GM23338 (cell line): ENCODE measurements around the gene OASL. TPM values are rescaled to one million over a fixed set of nuclear protein-coding genes. Genes with fewer than 3 reads are reported as not detected.

ENCODE experiments used
- ATAC-seq: fragments of 200-7000 bp; cut with Tn5 transposase; 3 replicates; pipeline ENCODE4 v1.9.1; 2020
- DNase-seq: peaks from one replicate; pipeline ENCODE4 v3.0.0-alpha.2; 2015; ENCODE audit warnings: low spot score
- H2AFZ ChIP-seq: fragments of 200-600 bp; sonication (generic); 2 replicates; pipeline ENCODE4 v1.8.0; 2016; ENCODE audit warnings: antibody characterized with exemption, mild to moderate bottlenecking, moderate library complexity
- H3F3A ChIP-seq: fragments of 200-600 bp; sonication (generic); replicated peaks from 2 replicates; pipeline ENCODE4 v1.8.0; 2017; ENCODE audit warnings: antibody characterized with exemption, mixed run types, low read depth
- H3K27ac ChIP-seq: fragments of 200-600 bp; sonication (generic); 2 replicates; pipeline ENCODE4 v1.6.1; 2016; ENCODE audit warnings: low read depth
- H3K27me3 ChIP-seq: fragments of 200-600 bp; sonication (generic); 2 replicates; pipeline ENCODE4 v1.8.0; 2016; ENCODE audit warnings: mild to moderate bottlenecking, mixed run types, moderate library complexity; ENCODE audit not compliant: insufficient read depth
- H3K36me3 ChIP-seq: fragments of 200-600 bp; sonication (generic); 2 replicates; pipeline ENCODE4 v1.8.0; 2016; ENCODE audit warnings: mild to moderate bottlenecking; ENCODE audit not compliant: insufficient read depth
- H3K4me1 ChIP-seq: fragments of 200-600 bp; sonication (generic); 2 replicates; pipeline ENCODE4 v1.8.0; 2016; ENCODE audit warnings: mild to moderate bottlenecking, moderate library complexity; ENCODE audit not compliant: insufficient read depth
- H3K4me2 ChIP-seq: fragments of 200-600 bp; sonication (generic); 2 replicates; pipeline ENCODE4 v1.7.1; 2017; ENCODE audit warnings: mixed run types
- H3K4me3 ChIP-seq: fragments of 200-600 bp; sonication (generic); 2 replicates; pipeline ENCODE4 v1.6.1; 2016; ENCODE audit warnings: mixed run types
- H3K79me2 ChIP-seq: fragments of 200-600 bp; sonication (generic); replicated peaks from 2 replicates; pipeline ENCODE4 v1.8.0; 2017; ENCODE audit warnings: mild to moderate bottlenecking; ENCODE audit not compliant: insufficient read depth
- H3K9me2 ChIP-seq: fragments of 200-600 bp; sonication (generic); 2 replicates; pipeline ENCODE4 v1.8.0; 2017; ENCODE audit not compliant: insufficient read depth
- H4K20me1 ChIP-seq: fragments of 200-600 bp; sonication (generic); replicated peaks from 2 replicates; pipeline ENCODE4 v1.8.0; 2017; ENCODE audit warnings: mild to moderate bottlenecking; ENCODE audit not compliant: insufficient read depth
- H3K27ac Mint-ChIP-seq: 2 replicates; pipeline ENCODE4 v1.8.0; 2020; ENCODE audit warnings: inconsistent platforms, mild to moderate bottlenecking, moderate library complexity, mixed read lengths
- H3K27me3 Mint-ChIP-seq: 3 replicates; pipeline ENCODE4 v1.8.0; 2022; ENCODE audit warnings: low read depth, mild to moderate bottlenecking, moderate library complexity, mixed read lengths, inconsistent platforms; ENCODE audit not compliant: insufficient read depth, poor library complexity
- H3K36me3 Mint-ChIP-seq: 3 replicates; pipeline ENCODE4 v1.8.0; 2021; ENCODE audit warnings: low read depth, mild to moderate bottlenecking, inconsistent platforms, moderate library complexity, mixed read lengths
- H3K4me1 Mint-ChIP-seq: 3 replicates; pipeline ENCODE4 v1.8.0; 2020; ENCODE audit warnings: mild to moderate bottlenecking, inconsistent platforms, mixed read lengths
- H3K4me3 Mint-ChIP-seq: 3 replicates; pipeline ENCODE4 v1.8.0; 2021; ENCODE audit warnings: moderate library complexity, mild to moderate bottlenecking, inconsistent platforms, mixed read lengths
- H3K9me3 Mint-ChIP-seq: 3 replicates; pipeline ENCODE4 v1.8.0; 2020; ENCODE audit warnings: moderate library complexity, mild to moderate bottlenecking, inconsistent platforms, mixed read lengths
- JUNB ChIP-seq: IDR thresholded peaks from one replicate; pipeline ENCODE4 v1.6.1; 2016; ENCODE audit warnings: antibody characterized with exemption; ENCODE audit not compliant: unreplicated experiment
- POLR2AphosphoS5 ChIP-seq: IDR thresholded peaks from 2 replicates; pipeline ENCODE4 v1.6.1; 2016; ENCODE audit warnings: antibody characterized with exemption, low read depth
- REST ChIP-seq: IDR thresholded peaks from one replicate; pipeline ENCODE4 v1.6.1; 2018; ENCODE audit warnings: antibody characterized with exemption; ENCODE audit not compliant: unreplicated experiment
- ZNF331 ChIP-seq: fragments of 250-450 bp; sonication (Bioruptor Pico); IDR thresholded peaks from 2 replicates; pipeline ENCODE4 v1.5.0; 2020; ENCODE audit warnings: low read depth, mild to moderate bottlenecking, moderate library complexity
- ZNF462 ChIP-seq: fragments of 250-450 bp; sonication (Bioruptor Pico); IDR thresholded peaks from 2 replicates; pipeline ENCODE4 v1.5.0; 2020; ENCODE audit warnings: mild to moderate bottlenecking, moderate library complexity
- polyA plus RNA-seq: library from polyadenylated mRNA; unstranded; fragments of >200 nt; fragmentation: Nextera tagmentation; extraction: Ambion mirVana; gene quantifications from 2 replicates; pipeline ENCODE4 v1.2.1, GENCODE V29; 2016
- total RNA-seq: library from RNA; depleted of rRNA; stranded (reverse); fragments of >200 nt; shearing (Covaris generic); gene quantifications from 2 replicates; pipeline ENCODE4 v1.2.3, GENCODE V29; 2014

OASL gene
- total and polyA plus RNA-seq, 2 experiments from 2014 or later: not detected

- H3K79me2 ChIP-seq: no peaks in the 10 kb centered on the region
- H4K20me1 ChIP-seq: peaks cover 10% of the 10 kb centered on the region; the same call in 1 of the 2 replicates
- no peak overlapping the region for H3K4me3 Mint-ChIP-seq
- H3F3A ChIP-seq: no peaks in the 10 kb centered on the region
- no peak for TF ChIP-seq REST
- no peak for TF ChIP-seq POLR2AphosphoS5
- TF ChIP-seq ZNF462 (CRISPR knock-in tag): no peak
- TF ChIP-seq ZNF331 (CRISPR knock-in tag): no peak
- TF ChIP-seq JUNB: no peak
- H3K9me3 Mint-ChIP-seq: no peaks in the 10 kb centered on the region; the same call in 2 of the 3 replicates
- DNase-seq (no peak), ATAC-seq (no peak)
- no peak overlapping the region for H2AFZ ChIP-seq
- no peak overlapping the region for H3K4me2 ChIP-seq
- H3K27me3 Mint-ChIP-seq: peaks cover 13% of the 10 kb centered on the region
- H3K4me3 ChIP-seq: no peak overlapping the region
- H3K4me1 ChIP-seq: peaks cover 4% of the 10 kb centered on the region; the same call in 1 of the 2 replicates
- no peak overlapping the region for H3K27ac ChIP-seq
- no peak overlapping the region for H3K27ac Mint-ChIP-seq
- peaks cover 58% of the 10 kb centered on the region for H3K36me3 Mint-ChIP-seq
- H3K36me3 ChIP-seq: peaks cover 19% of the 10 kb centered on the region
- no peaks in the 10 kb centered on the region for H3K9me2 ChIP-seq
- H3K27me3 ChIP-seq: no peaks in the 10 kb centered on the region
- H3K4me1 Mint-ChIP-seq: peaks cover 2% of the 10 kb centered on the region; the same call in 2 of the 3 replicates
These were observed 34.7 kb downstream of the OASL start for GRCh38 chr12:121004253-121004815.
